Measurements from ENCODE around the gene BIRC5. TPM values are rescaled to one million over a fixed set of nuclear protein-coding genes. Genes with fewer than 3 reads are reported as not detected.
"Not testable (repeated sequence)": the region's sequence is repeated elsewhere in the genome, so short reads cannot be mapped to it uniquely, and the experiment has no call there.

Gene BIRC5
- total RNA-seq, 2 experiments from 2014 or later, result 92.4 to 102 TPM

GRCh38 chr17:78252111-78252634 is 38.1 kb downstream of the BIRC5 start:
- peak overlapping the region; percentile 64 for H3K27ac Mint-ChIP-seq
- H3K9me3 Mint-ChIP-seq, result no peaks in the 10 kb centered on the region
- H3K4me3 Mint-ChIP-seq, result peak overlapping the region; percentile 19
- H3K27me3 Mint-ChIP-seq, result peaks cover 3% of the 10 kb centered on the region
- peak; percentile 59 for DNase-seq
- H3K4me1 Mint-ChIP-seq, result peaks cover 29% of the 10 kb centered on the region
- H3K36me3 Mint-ChIP-seq, result no peaks in the 10 kb centered on the region

GRCh38 chr17:78252701-78253635 is 38.9 kb downstream of the BIRC5 start:
- peak overlapping the region; percentile 67 for H3K4me3 Mint-ChIP-seq
- no peaks in the 10 kb centered on the region for H3K9me3 Mint-ChIP-seq
- DNase-seq, result no peak
- peaks cover 34% of the 10 kb centered on the region for H3K4me1 Mint-ChIP-seq
- H3K27me3 Mint-ChIP-seq, result no peaks in the 10 kb centered on the region
- no peaks in the 10 kb centered on the region for H3K36me3 Mint-ChIP-seq
- H3K27ac Mint-ChIP-seq, result peak overlapping the region; percentile 64

- Mint-ChIP-seq H3K4me3 (peak overlapping the region; percentile 75), H3K4me1 (peaks cover 38% of the 10 kb centered on the region), H3K27ac (peak overlapping the region; percentile 38)
- not testable (repeated sequence) for H3K36me3 Mint-ChIP-seq, DNase-seq, H3K27me3 Mint-ChIP-seq, H3K9me3 Mint-ChIP-seq
Observed at GRCh38 chr17:78253636-78253945, 39.5 kb downstream of the BIRC5 start.

- Mint-ChIP-seq H3K27me3 (no peaks in the 10 kb centered on the region), H3K36me3 (no peaks in the 10 kb centered on the region), H3K27ac (peak overlapping the region; percentile 38), H3K9me3 (no peaks in the 10 kb centered on the region), H3K4me1 (peaks cover 38% of the 10 kb centered on the region), H3K4me3 (peak overlapping the region; percentile 75)
- peak; percentile 85 for DNase-seq
Observed at GRCh38 chr17:78253946-78254672, 40.1 kb downstream of the BIRC5 start.

GRCh38 chr17:78255029-78255656 is 41.1 kb downstream of the BIRC5 start:
- peaks cover 43% of the 10 kb centered on the region for H3K4me1 Mint-ChIP-seq

GRCh38 chr17:78255953-78256706 is 42.1 kb downstream of the BIRC5 start:
- Mint-ChIP-seq H3K36me3 (no peaks in the 10 kb centered on the region), H3K27me3 (no peaks in the 10 kb centered on the region), H3K4me1 (peaks cover 39% of the 10 kb centered on the region), H3K27ac (no peak overlapping the region), H3K4me3 (no peak overlapping the region), H3K9me3 (no peaks in the 10 kb centered on the region)
- DNase-seq, result no peak

More at GRCh38 chr17:78255029-78255656, 41.1 kb downstream of the BIRC5 start:
- no peaks in the 10 kb centered on the region for H3K9me3 Mint-ChIP-seq
- H3K36me3 Mint-ChIP-seq, result no peaks in the 10 kb centered on the region
- DNase-seq, result no peak
- H3K27ac Mint-ChIP-seq, result peak overlapping the region; percentile 16
- no peak overlapping the region for H3K4me3 Mint-ChIP-seq
- no peaks in the 10 kb centered on the region for H3K27me3 Mint-ChIP-seq

GRCh38 chr17:78256707-78257591 is 42.9 kb downstream of the BIRC5 start:
- H3K27ac Mint-ChIP-seq, result peak overlapping the region; percentile 49
- peaks cover 34% of the 10 kb centered on the region for H3K4me1 Mint-ChIP-seq
- DNase-seq, result no peak
- H3K9me3 Mint-ChIP-seq, result no peaks in the 10 kb centered on the region
- no peak overlapping the region for H3K4me3 Mint-ChIP-seq
- H3K27me3 Mint-ChIP-seq, result no peaks in the 10 kb centered on the region
- H3K36me3 Mint-ChIP-seq, result no peaks in the 10 kb centered on the region

- no peaks in the 10 kb centered on the region for H3K27me3 Mint-ChIP-seq
- no peaks in the 10 kb centered on the region for H3K36me3 Mint-ChIP-seq
- peak overlapping the region; percentile 18 for H3K27ac Mint-ChIP-seq
- peaks cover 27% of the 10 kb centered on the region for H3K4me1 Mint-ChIP-seq
- no peaks in the 10 kb centered on the region for H3K9me3 Mint-ChIP-seq
- no peak overlapping the region for H3K4me3 Mint-ChIP-seq
- no peak for DNase-seq
Observed at GRCh38 chr17:78257810-78258322, 43.8 kb downstream of the BIRC5 start.

GRCh38 chr17:78258323-78259191 is 44.5 kb downstream of the BIRC5 start:
- Mint-ChIP-seq H3K9me3 (no peaks in the 10 kb centered on the region), H3K4me3 (peak overlapping the region; percentile 77), H3K36me3 (no peaks in the 10 kb centered on the region), H3K27me3 (no peaks in the 10 kb centered on the region), H3K4me1 (peaks cover 22% of the 10 kb centered on the region), H3K27ac (peak overlapping the region; percentile 84)
- peak; percentile 68 for DNase-seq

- Mint-ChIP-seq H3K4me1 (peaks cover 20% of the 10 kb centered on the region), H3K27ac (no peak overlapping the region), H3K4me3 (peak overlapping the region; percentile 37), H3K9me3 (no peaks in the 10 kb centered on the region), H3K36me3 (no peaks in the 10 kb centered on the region), H3K27me3 (no peaks in the 10 kb centered on the region)
- DNase-seq, result no peak
Observed at GRCh38 chr17:78259192-78259554, 45.1 kb downstream of the BIRC5 start.

- Mint-ChIP-seq H3K36me3 (no peaks in the 10 kb centered on the region), H3K9me3 (no peaks in the 10 kb centered on the region), H3K4me1 (peaks cover 14% of the 10 kb centered on the region), H3K4me3 (no peak overlapping the region), H3K27ac (peak overlapping the region; percentile 60), H3K27me3 (no peaks in the 10 kb centered on the region)
- DNase-seq, result no peak
Observed at GRCh38 chr17:78263063-78263735, 49.1 kb downstream of the BIRC5 start.

GRCh38 chr17:78263736-78264340 is 49.8 kb downstream of the BIRC5 start:
- DNase-seq, result no peak
- no peak overlapping the region for H3K27ac Mint-ChIP-seq
- peaks cover 12% of the 10 kb centered on the region for H3K4me1 Mint-ChIP-seq

More at GRCh38 chr17:78263736-78264340, 49.8 kb downstream of the BIRC5 start:
- Mint-ChIP-seq H3K36me3 (no peaks in the 10 kb centered on the region), H3K27me3 (no peaks in the 10 kb centered on the region), H3K9me3 (no peaks in the 10 kb centered on the region), H3K4me3 (no peak overlapping the region)

Measured in activated naive CD8-positive, alpha-beta T cell treated with anti-CD3 and anti-CD28 coated beads for 36 hours (primary cell).